ENCODE data around the gene PTBP1.
A peak's percentile ranks its signal among the peaks of the same experiment; 100 is the strongest.

PTBP1 gene

GRCh38 chr19:754530-754929, 42.7 kb upstream of the PTBP1 start:
- H3K4me3 ChIP-seq (ENCODE audit: low read length): no peak overlapping the region
- no peak for DNase-seq (ENCODE audit: low read depth)
- TF ChIP-seq CTCF (conservative IDR thresholded peaks at IDR 0.05; ENCODE audit: low read length): no peak

GRCh38 chr19:755063-755462, 42.2 kb upstream of the PTBP1 start:
- H3K4me3 ChIP-seq (ENCODE audit: low read length): no peak overlapping the region
- TF ChIP-seq CTCF (conservative IDR thresholded peaks at IDR 0.05; ENCODE audit: low read length): no peak
- no peak for DNase-seq (ENCODE audit: low read depth)

GRCh38 chr19:756236-756635, 41.0 kb upstream of the PTBP1 start:
- DNase-seq (ENCODE audit: low read depth): peak; percentile 26
- TF ChIP-seq CTCF (conservative IDR thresholded peaks at IDR 0.05; ENCODE audit: low read length): no peak
- no peak overlapping the region for H3K4me3 ChIP-seq (ENCODE audit: low read length)

GRCh38 chr19:756821-757688, 40.2 kb upstream of the PTBP1 start:
- no peak overlapping the region for H3K4me3 ChIP-seq (ENCODE audit: low read length)
- no peak for DNase-seq (ENCODE audit: low read depth)
- no peak for TF ChIP-seq CTCF (conservative IDR thresholded peaks at IDR 0.05; ENCODE audit: low read length)

- TF ChIP-seq CTCF (conservative IDR thresholded peaks at IDR 0.05; ENCODE audit: low read length): no peak
- H3K4me3 ChIP-seq (ENCODE audit: low read length): no peak overlapping the region
- no peak for DNase-seq (ENCODE audit: low read depth)
Observed at GRCh38 chr19:757811-758668, 39.2 kb upstream of the PTBP1 start.

- no peak for TF ChIP-seq CTCF (conservative IDR thresholded peaks at IDR 0.05; ENCODE audit: low read length)
- no peak for DNase-seq (ENCODE audit: low read depth)
- no peak overlapping the region for H3K4me3 ChIP-seq (ENCODE audit: low read length)
Observed at GRCh38 chr19:763181-763580, 34.1 kb upstream of the PTBP1 start.
